WI38 (cell line): ENCODE measurements around the gene CDCP1.

Source experiments
- H3K4me3 ChIP-seq: 2 replicates; pipeline ENCODE4 v1.5.1; 2011; ENCODE audit warnings: low read depth, mild to moderate bottlenecking, control low read depth, low read length
- CTCF ChIP-seq: IDR thresholded peaks from 2 replicates; pipeline ENCODE4 v1.5.1; 2012; ENCODE audit warnings: low read depth, mild to moderate bottlenecking, control low read depth, low read length

CDCP1 gene

GRCh38 chr3:45125550-45126026, 20.6 kb downstream of the CDCP1 start:
- H3K4me3 ChIP-seq, result no peak overlapping the region
- TF ChIP-seq CTCF, result no peak

GRCh38 chr3:45124956-45125355, 21.2 kb downstream of the CDCP1 start:
- no peak for TF ChIP-seq CTCF
- H3K4me3 ChIP-seq, result no peak overlapping the region

- no peak for TF ChIP-seq CTCF
These were observed 21.8 kb downstream of the CDCP1 start for GRCh38 chr3:45124352-45124751.

GRCh38 chr3:45123581-45124269, 22.5 kb downstream of the CDCP1 start:
- H3K4me3 ChIP-seq, result no peak overlapping the region

More at GRCh38 chr3:45124352-45124751, 21.8 kb downstream of the CDCP1 start:
- no peak overlapping the region for H3K4me3 ChIP-seq

GRCh38 chr3:45123030-45123429, 23.1 kb downstream of the CDCP1 start:
- no peak overlapping the region for H3K4me3 ChIP-seq
- no peak for TF ChIP-seq CTCF

More at GRCh38 chr3:45123581-45124269, 22.5 kb downstream of the CDCP1 start:
- no peak for TF ChIP-seq CTCF

DNA sequence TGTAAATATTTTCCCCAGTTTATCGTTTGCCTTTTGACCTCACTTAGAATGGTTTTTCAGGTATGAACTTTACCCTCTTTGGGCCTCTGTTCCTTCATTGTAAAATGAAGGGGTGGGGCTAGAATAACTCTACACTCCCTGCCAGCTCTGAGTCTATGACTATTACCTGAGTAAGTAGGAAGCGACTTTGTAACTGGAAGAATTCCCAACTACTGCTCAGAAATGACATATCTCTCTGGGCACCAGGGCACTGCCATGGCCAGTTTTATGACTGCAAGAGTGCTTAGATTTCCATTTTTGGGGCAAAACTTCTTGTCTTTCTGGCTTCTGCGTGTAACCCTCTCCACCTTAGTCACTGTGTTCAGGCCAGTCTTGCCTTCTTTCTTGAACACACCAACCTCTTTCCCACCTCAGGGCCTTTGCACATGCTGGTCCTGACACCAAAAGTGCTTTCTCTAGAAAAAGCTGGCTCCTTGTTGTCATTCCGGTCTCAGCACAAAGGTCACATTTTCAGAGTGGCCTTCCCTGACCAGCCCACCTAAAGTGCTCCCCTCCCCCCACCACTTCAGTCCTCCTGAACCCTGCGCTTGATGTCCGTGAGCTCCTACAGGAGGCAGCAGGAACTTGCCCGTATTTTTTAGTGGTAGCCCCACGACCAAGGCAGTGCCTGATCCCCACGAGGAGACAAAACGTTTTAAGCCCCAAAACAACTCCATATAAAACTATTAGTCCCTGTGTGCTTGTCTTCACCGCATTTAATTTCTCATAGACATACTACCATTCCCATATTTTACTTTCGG, 25.6 kb downstream of the CDCP1 start:
- no peak overlapping the region for H3K4me3 ChIP-seq
- no peak for TF ChIP-seq CTCF

GRCh38 chr3:45119824-45120358, 26.3 kb downstream of the CDCP1 start:
- no peak for TF ChIP-seq CTCF
- no peak overlapping the region for H3K4me3 ChIP-seq
